M059J (cell line): ENCODE results near the gene THSD7B. TPM values are rescaled to one million over a fixed set of nuclear protein-coding genes. Genes with fewer than 3 reads are reported as not detected.

ENCODE experiments used
- DNase-seq: peaks from one replicate; pipeline ENCODE4 v3.0.0-alpha.2; 2012; ENCODE audit warnings: low read depth
- total RNA-seq: library from RNA; depleted of rRNA; stranded (reverse); fragments of >200 nt; shearing (Covaris generic); gene quantifications from 2 replicates; pipeline ENCODE4 v1.2.3, GENCODE V29; 2014

THSD7B gene
- total RNA-seq, 1 experiment from 2014 or later = 0.05 TPM

GRCh38 chr2:137155356-137156104 lies 390.2 kb downstream of the THSD7B start:
- peak; percentile 22 for DNase-seq

GRCh38 chr2:137156221-137156844 lies 391.0 kb downstream of the THSD7B start:
- DNase-seq = no peak

- no peak for DNase-seq
These were observed 392.5 kb downstream of the THSD7B start for GRCh38 chr2:137157851-137158250.

GRCh38 chr2:137161250-137161649 lies 395.9 kb downstream of the THSD7B start:
- DNase-seq = no peak

GRCh38 chr2:137165968-137166367 lies 400.6 kb downstream of the THSD7B start:
- DNase-seq = no peak

GRCh38 chr2:137167651-137168050 lies 402.3 kb downstream of the THSD7B start:
- no peak for DNase-seq

- peak; percentile 41 for DNase-seq
These were observed 403.2 kb downstream of the THSD7B start for GRCh38 chr2:137168552-137168951.

- DNase-seq = no peak
These were observed 406.8 kb downstream of the THSD7B start for GRCh38 chr2:137172162-137172561.

GRCh38 chr2:137173463-137173862 lies 408.1 kb downstream of the THSD7B start:
- DNase-seq = peak; percentile 33

- DNase-seq = no peak
These were observed 409.9 kb downstream of the THSD7B start for GRCh38 chr2:137175246-137175645.

- peak; percentile 5 for DNase-seq
These were observed 413.6 kb downstream of the THSD7B start for GRCh38 chr2:137178951-137179377.

GRCh38 chr2:137179542-137179941 lies 414.2 kb downstream of the THSD7B start:
- no peak for DNase-seq

GRCh38 chr2:137180012-137180411 lies 414.7 kb downstream of the THSD7B start:
- DNase-seq = no peak

GRCh38 chr2:137181370-137181769 lies 416.0 kb downstream of the THSD7B start:
- no peak for DNase-seq

- DNase-seq = no peak
These were observed 416.7 kb downstream of the THSD7B start for GRCh38 chr2:137182071-137182470.

- DNase-seq = no peak
These were observed 418.0 kb downstream of the THSD7B start for GRCh38 chr2:137183206-137183898.

- peak; percentile 45 for DNase-seq
These were observed 420.2 kb downstream of the THSD7B start for GRCh38 chr2:137185378-137186078.

- DNase-seq = no peak
These were observed 421.9 kb downstream of the THSD7B start for GRCh38 chr2:137187216-137187615.

GRCh38 chr2:137190411-137191195 lies 425.3 kb downstream of the THSD7B start:
- peak; percentile 44 for DNase-seq

GRCh38 chr2:137192366-137193310 lies 427.3 kb downstream of the THSD7B start:
- peak; percentile 32 for DNase-seq
